ENCODE results near the gene CDCA7. TPM values are rescaled to one million over a fixed set of nuclear protein-coding genes. Genes with fewer than 3 reads are reported as not detected.

CDCA7 gene
- total RNA-seq, 1 experiment from 2014 or later = 29.3 TPM

DNA sequence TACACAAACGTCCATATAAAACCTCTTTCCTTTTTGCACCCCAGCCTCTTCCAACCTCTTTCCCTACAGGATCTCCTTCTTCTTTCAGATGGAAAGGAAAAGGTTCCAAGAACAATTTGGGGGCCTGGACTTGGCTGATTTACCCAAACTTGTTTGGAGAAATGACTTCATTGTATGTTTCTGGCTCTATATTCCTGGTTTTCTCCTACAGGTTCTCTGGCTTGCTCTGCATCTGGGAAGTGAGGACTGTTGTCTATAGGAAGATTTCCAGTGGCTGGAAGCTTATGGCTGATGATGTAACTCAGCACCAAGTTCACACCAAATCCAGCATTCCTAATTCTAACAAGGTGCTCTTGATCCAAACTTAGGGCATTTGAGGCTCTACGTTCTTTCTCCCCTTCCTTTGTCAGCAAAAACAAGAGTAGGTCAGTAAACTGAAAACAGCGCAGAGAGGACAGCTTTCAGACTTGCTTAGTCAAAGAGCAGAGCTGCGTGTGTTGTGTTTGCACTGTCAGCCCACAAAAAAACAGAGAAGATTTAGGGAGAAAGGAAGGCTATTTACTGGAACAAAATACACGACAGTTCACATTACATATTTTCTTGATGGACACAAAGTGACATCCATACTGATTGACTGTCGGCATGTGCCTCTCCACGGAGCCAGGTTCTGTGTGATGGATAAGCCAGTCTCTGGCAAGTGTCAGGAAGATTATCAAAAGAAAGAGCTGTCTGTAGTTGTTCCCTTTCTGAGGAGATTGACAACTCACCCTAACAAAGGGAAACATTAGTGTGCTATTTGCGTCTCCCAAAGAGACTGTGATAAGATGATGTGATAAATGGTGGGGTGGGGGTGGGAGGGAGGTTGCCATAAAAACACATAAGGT lies 39.7 kb downstream of the CDCA7 start:
- Histone ChIP-seq H3K4me1 (ENCODE audit: insufficient read depth, low read length) (peaks cover 3% of the 10 kb centered on the region; the same call in 1 of the 2 replicates), H3K79me2 (ENCODE audit: low read length) (no peaks in the 10 kb centered on the region), H3K9me2 (replicated peaks; ENCODE audit: low read length) (no peaks in the 10 kb centered on the region), H3K4me3 (ENCODE audit: low read length) (no peak overlapping the region), H3K27me3 (ENCODE audit: low read length) (no peaks in the 10 kb centered on the region), H3K27ac (ENCODE audit: low read length) (no peak overlapping the region), H3K4me2 (ENCODE audit: low read length) (no peak overlapping the region), H2AFZ (ENCODE audit: low read length) (no peak overlapping the region), H3F3A (ENCODE audit: low read length, unreplicated experiment) (no peaks in the 10 kb centered on the region), H3K9me3 (ENCODE audit: low read length) (no peaks in the 10 kb centered on the region), H4K20me1 (ENCODE audit: low read length) (no peaks in the 10 kb centered on the region), H3K36me3 (ENCODE audit: low read depth, low read length) (no peaks in the 10 kb centered on the region), H3K9ac (ENCODE audit: low read length) (no peak overlapping the region)
- no TSS peak for BruUV-seq (replicated peaks)
- TF ChIP-seq EZH2phosphoT487 (IDR thresholded peaks at IDR 0.05; ENCODE audit: borderline replicate concordance, low read length) = no peak
- TF ChIP-seq, protein P1, sequence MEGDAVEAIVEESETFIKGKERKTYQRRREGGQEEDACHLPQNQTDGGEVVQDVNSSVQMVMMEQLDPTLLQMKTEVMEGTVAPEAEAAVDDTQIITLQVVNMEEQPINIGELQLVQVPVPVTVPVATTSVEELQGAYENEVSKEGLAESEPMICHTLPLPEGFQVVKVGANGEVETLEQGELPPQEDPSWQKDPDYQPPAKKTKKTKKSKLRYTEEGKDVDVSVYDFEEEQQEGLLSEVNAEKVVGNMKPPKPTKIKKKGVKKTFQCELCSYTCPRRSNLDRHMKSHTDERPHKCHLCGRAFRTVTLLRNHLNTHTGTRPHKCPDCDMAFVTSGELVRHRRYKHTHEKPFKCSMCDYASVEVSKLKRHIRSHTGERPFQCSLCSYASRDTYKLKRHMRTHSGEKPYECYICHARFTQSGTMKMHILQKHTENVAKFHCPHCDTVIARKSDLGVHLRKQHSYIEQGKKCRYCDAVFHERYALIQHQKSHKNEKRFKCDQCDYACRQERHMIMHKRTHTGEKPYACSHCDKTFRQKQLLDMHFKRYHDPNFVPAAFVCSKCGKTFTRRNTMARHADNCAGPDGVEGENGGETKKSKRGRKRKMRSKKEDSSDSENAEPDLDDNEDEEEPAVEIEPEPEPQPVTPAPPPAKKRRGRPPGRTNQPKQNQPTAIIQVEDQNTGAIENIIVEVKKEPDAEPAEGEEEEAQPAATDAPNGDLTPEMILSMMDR (conservative IDR thresholded peaks at IDR 0.05; ENCODE audit: low read depth, low read length) = no peak
- TF ChIP-seq EZH2 (IDR thresholded peaks at IDR 0.05; ENCODE audit: low read length, unreplicated experiment) = no peak
- ATAC-seq (no peak), DNase-seq (no peak)
- ChIA-PET CTCF (no interaction called here), POLR2A (ENCODE audit: unreplicated experiment) (interaction anchor here (0.6 kb wide), 1 partner anchor 9 kb away, joined by 4 read pairs; no protein-coding TSS in a partner anchor)
- intact Hi-C loops (cut with micrococcal nuclease) = no loop called here

DNA sequence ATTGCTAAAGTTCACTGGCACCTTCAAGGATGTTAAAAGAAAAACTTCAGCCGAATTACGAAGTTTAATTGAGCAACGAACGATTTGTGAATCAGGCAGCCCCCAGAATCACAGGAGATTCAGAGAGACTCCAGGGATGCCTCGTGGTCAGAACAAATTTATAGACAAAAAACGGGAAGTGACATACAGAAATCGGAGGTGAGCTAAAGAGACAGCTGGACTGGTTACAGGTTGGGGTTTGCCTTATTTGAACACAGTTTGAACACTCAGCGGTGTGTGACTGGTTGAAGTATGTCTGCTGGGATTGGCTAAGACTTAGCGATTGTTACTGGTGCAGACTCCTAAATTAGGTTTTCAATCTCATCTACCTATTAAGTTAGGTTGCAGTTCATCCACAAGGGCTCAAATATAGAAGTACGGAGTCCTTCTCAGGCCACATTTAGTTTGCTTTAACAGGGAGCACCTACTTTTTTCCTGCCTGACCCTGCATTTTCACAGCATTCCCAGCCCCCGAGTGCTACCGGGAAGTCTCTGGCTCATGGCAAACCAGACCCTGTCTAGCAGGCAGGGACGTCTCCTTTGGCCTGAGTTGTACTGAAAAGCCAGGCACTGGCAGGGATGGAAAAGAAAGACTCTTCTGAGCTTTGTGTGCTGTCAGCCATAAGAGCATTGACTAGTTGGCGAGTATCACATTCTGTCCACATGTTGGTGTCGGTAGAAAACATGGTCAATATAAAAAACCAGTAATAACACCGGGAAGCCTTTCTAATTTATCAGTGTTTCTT lies 41.1 kb downstream of the CDCA7 start:
- Histone ChIP-seq H3K4me1 (ENCODE audit: insufficient read depth, low read length) (no peaks in the 10 kb centered on the region), H2AFZ (ENCODE audit: low read length) (no peak overlapping the region), H3K27ac (ENCODE audit: low read length) (no peak overlapping the region), H3K9me2 (replicated peaks; ENCODE audit: low read length) (no peaks in the 10 kb centered on the region), H3K9ac (ENCODE audit: low read length) (no peak overlapping the region), H3K36me3 (ENCODE audit: low read depth, low read length) (no peaks in the 10 kb centered on the region), H3K4me2 (ENCODE audit: low read length) (no peak overlapping the region), H3K79me2 (ENCODE audit: low read length) (no peaks in the 10 kb centered on the region), H4K20me1 (ENCODE audit: low read length) (no peaks in the 10 kb centered on the region), H3K9me3 (ENCODE audit: low read length) (no peaks in the 10 kb centered on the region), H3F3A (ENCODE audit: low read length, unreplicated experiment) (no peaks in the 10 kb centered on the region), H3K4me3 (ENCODE audit: low read length) (no peak overlapping the region), H3K27me3 (ENCODE audit: low read length) (no peaks in the 10 kb centered on the region)
- ATAC-seq = no peak
- BruUV-seq (replicated peaks) = no TSS peak
- intact Hi-C loops (cut with micrococcal nuclease) = loop anchor here (5.0 kb wide), 1 partner anchor 588 kb away; no protein-coding TSS in a partner anchor
- DNase-seq = no peak
- CTCF ChIA-PET = no interaction called here
- TF ChIP-seq EZH2phosphoT487 (IDR thresholded peaks at IDR 0.05; ENCODE audit: borderline replicate concordance, low read length) = no peak
- TF ChIP-seq, protein P1 (conservative IDR thresholded peaks at IDR 0.05; ENCODE audit: low read depth, low read length) = no peak
- no peak for TF ChIP-seq EZH2 (IDR thresholded peaks at IDR 0.05; ENCODE audit: low read length, unreplicated experiment)
- POLR2A ChIA-PET (ENCODE audit: unreplicated experiment) = no interaction called here

Data from PC-3 (cell line).